ENCODE data around the gene KIF13A.
"Not testable (repeated sequence)": the region's sequence is repeated elsewhere in the genome, so short reads cannot be mapped to it uniquely, and the experiment has no call there.

The KIF13A gene

DNA sequence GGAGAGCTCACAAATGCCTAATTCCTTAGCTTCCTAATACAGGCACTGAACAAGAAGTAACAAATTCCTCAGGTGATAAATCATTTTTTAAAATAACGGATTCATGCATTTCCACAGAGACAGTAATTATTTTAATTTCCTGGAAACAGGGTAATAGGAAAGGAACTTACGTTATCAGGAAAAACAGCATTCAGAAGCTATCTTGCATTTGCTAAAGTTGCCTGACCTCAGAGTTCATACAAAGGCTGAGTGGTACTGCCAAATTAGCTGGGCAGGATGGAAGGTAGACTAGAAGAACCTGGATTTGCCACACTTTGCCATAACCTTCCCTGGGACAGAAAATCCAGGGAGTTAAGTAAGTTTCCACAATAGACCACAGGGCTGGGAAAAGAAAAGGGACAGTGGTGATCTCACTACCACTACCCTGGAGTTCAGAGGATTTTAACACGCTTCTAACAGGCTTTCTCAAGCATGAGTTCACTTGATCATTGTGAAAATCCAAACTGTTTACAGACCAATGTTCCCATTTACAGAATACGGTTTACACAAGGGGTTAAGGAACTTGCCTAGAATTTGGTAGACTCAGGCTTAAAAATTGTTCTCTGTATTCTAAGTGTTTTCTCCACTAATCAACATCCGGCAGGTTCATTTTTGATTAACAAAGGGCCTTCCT lies 57.0 kb downstream of the KIF13A start:
- DNase-seq = no peak

DNA sequence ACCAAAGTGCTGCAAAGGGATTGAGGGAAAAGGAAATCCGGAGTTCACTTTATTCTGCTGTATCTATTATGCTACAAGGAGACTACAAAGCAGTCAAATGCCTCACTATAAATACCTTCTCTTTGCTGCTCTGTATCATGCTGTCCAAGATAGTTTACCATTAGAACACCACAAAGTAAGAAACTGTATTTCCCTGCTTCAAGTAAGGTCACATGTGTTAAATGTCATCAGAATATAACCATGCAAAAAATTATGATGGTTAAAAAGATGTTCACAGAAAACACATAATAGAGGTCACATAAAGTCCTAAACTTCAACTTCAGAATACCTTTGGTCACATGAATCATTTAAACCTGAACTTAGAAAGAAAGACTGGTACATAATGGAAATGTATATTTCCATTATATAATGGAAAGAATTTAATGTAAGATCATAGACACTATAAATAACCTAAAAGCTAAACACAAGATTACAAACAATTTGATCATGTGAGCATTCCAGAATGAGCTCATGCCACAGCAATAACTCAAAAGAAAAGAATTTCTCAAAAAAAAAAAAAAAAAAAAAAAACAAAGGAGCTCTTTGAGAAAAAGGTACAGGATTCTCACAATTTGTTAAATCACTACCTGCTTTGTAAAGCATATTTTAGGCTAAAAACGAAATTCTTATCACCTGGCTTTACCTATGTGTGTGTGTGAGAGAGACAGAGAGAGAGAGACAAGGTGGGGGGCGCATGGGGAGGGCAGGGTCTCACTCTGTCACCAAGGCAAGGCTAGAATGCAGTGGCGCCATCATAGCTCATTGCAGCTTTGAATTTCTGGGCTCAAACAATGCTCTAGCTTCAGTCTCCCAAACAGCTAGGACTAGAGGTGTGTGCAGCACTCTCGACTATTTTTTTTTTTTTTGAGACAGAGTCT lies 58.7 kb downstream of the KIF13A start:
- no peak for DNase-seq

DNA sequence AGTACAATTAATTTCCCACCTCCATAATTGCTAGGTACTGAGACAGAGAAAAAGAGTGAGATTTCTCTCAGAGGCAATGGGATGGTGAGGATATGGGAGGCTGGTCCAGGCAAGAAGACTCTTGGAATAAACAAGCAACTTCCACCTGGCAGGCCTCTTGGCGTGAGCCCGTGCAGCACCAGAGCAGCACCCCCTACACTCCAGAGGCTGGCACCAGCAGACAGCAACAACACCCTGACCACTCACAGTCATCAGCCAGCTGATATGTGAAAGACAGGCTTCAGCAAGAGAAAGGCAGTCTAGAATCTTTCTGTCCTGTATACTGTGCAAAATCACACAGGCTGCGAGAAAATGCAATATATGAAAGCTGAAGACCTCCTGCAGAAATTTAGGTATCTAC lies 59.7 kb downstream of the KIF13A start:
- no peak for DNase-seq

DNA sequence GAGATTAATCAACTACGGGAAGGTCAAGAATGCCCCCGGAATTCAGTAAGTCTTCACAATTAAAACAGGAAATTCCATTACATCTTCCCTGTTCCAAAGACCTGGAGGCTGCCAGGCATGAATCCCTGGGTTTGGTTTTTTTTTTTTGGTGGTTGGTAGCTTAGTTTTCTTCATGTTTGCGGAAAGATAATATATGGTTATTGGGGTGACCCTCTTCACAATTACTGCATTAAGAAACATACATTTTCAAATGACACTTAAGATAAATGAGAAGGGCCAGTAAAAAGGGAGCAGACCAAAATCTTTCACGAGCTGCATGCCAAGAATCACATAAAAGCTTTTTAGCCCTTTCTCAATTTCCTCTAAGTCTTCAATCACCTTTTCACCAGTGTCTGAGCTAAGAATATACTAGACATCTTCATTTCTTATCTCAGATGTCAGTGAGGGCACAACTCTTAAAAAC lies 64.0 kb downstream of the KIF13A start:
- no peak for DNase-seq

DNA sequence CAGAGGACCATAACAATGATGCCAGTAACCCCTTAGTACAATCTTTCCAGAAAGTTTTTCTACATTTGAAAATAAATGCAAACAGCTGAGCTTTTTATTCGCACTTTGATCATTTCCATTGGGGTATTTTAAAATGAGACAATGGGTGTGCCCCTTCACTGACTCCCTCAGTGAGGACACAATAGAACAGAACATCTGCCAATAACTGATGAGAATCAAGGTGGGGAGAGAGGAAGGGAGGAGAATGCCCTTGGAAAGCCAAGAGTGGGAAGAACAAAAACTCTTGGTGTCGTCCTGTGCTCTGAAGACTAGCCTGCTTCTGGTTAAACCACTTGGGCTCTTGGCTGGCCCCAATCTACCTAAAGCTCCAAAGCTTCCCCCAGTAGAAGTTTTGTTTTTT lies 66.0 kb downstream of the KIF13A start:
- no peak for DNase-seq

DNA sequence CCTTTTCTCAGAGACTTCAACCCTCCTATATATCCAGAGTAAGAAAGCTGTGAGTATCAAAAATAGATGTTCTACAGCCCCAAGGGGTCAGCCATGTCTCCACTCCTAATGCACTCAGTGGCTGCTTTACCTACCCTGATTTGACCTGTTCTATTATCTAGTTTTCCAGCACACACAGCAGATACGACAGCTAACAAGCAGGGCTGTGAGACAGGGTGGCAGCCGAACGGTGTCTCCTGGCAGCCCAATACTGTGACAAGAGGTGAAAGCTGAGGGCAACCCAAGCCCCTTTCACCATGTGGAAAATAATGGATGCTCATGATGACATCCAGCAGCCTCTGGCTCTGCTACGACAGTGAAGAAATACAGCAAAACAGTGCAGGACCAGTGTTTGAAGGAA lies 67.9 kb downstream of the KIF13A start:
- no peak for DNase-seq

DNA sequence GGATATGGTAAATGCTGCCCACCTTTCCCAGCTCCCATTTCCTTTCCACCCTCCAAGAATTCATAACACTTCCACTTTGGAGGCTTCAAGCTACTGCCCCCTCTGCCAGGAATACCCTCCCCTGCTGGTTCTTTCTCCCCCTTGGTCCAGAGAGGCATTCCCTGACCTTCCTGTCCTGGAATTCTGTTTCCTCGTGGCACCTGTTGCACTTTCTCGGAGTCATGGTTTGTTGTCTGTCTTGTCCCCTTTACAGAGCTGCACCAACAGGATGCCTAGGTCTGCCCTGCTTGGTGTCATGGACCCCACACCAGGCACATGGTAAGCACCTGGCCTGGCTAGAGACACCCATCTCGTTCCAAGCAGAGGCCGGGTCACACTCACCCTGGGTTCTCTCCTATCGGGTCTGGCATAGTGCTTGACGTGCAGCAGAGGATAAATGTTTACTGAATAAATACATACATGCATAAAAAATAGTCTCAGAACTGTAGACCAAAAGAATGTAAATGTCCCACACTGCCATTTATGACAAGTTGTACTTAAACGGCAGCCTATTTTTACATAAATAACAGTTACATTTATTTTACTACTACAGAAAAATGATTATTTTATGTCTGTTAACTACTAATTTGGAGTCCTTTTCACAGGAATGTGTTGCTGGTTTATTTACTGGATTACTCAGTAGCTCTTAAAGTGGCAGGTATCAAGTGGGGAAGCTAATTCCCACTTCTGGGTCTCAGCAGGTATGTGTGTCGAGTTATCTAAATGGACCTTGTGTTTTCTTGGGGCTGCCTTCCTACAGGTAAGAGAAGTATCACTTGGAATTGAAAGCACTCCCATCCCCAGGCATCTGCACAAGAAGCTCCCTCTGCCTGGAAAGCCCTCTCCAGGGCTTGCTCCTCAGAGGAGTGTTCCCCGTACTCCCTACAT lies 69.3 kb downstream of the KIF13A start:
- DNase-seq = no peak

DNA sequence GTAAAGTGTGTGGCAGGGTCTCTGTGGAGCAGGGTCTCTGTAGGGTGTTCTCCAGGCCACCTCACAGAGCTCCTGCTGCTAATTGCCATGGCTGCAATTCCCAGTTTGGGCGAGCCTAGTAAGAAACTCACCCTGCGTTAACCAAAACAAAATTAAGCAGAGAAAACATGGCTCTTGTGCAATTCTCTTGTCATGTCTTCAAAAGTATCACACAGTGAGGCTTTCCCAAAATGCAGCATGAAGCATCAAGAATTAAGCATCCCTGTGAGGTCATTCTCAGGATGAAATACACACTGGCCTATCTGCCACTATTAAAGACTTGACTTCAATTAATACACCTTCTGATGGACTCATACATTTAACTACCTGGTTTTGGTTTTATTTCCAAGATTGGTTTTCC lies 72.8 kb downstream of the KIF13A start:
- no peak for DNase-seq

DNA sequence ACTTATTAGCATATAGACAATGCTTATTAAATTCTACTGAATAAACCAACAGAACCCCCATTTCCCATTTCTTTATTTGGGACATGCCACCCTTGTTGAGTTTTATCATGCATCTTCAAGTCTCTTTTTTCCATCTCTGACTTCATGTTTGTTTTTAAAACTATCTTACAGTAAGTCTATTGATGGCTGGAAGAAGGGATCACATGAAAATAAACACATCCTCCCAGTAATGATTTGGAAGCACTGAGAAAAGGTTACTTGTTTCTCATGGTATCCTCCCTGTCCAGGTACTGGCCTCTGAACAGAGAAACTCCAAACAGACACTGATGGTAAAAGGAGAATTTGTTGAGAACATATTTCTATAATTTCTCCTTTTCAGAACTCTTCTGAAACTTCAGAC lies 74.9 kb downstream of the KIF13A start:
- DNase-seq = no peak

DNA sequence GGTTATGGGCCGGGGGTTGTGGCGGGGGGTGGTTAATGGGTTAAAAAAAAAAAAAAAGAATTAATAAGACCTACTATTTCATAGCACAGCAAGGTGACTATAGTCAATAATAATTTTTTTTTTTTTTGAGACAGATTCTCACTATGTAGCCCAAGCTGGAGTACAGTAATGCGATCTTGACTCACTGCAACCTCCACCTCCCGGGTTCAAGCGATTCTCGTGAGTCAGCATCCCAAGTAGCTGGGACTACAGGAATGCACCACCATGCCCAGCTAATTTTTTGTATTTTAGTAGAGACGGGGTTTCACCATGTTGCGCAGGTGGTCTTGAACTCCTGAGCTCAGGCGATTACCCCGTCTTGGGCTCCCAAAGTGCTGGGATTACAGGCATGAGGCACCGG lies 75.8 kb downstream of the KIF13A start:
- DNase-seq = not testable (repeated sequence)

DNA sequence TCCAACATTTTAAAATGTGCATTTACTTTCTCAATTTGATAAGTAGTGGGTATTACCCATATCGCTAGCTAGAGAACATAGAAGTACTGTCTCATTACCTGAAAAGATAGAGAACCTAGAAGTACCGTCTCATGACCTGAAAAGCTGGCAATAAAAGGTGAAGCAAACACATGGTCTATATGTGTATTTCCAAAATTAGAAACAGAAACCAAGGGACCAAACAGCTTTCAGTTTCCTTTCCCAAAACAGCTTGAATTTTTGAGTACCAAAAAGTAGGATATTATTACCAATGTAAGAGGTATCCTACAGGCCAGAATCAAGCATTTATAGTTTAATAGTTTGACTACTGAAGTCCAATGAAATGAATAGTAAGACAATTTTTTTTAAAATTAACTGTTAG lies 77.2 kb downstream of the KIF13A start:
- DNase-seq = no peak

DNA sequence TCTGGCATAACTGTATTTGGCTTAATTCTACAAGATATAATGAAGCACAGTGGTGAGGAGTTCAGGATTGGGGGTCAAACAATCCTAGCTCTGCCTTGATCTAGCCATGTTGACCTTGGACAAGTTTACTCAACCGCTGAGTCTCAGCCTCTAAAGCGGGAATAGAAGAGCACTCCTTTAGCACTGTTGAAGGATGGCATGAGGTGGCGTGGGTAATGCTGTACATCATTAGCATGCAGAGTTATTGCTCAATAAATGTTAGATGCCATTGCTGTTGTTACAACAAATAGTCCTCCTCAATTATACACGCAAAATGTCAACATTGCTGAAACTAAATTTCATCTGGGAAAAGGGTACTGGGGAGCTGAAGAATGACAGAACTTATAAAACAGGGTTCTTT lies 78.6 kb downstream of the KIF13A start:
- no peak for DNase-seq

DNA sequence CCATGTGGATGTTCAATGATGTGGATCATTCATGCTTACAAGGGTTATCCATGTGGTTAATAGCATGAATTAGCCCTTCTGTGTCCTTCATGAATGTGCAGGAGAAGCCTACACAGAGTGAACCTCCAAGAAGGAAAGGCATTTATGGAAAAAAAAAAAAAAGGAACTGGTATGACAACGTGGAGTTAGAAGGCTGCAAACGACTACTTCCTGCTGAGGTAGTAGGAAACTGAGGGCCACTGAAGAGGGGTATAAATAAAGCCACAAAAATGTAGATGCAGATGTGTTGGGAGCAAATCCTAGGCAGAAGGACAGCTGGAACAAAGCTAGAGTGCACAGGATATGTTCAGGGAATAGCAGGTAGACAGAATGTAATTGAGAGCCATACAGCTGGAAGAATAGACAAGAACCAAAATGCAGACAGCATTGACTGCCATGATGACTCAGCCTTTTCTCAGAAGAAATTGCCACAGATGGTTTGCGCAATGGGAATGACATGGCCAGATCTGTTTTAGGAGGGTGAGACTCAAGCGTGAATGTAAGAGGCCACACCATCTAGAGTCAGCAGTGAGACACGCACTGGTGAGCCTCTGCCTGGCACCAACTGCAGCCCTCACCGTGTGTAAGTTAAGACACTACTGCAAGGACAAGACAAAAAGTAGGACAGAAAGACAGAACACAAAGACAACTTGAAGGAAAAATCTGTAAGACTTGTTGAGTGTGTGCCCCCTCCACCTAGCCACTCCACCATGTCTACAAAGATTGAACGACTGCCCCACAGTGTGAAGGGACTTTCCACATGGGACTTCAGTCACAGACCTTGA lies 79.8 kb downstream of the KIF13A start:
- DNase-seq = no peak

DNA sequence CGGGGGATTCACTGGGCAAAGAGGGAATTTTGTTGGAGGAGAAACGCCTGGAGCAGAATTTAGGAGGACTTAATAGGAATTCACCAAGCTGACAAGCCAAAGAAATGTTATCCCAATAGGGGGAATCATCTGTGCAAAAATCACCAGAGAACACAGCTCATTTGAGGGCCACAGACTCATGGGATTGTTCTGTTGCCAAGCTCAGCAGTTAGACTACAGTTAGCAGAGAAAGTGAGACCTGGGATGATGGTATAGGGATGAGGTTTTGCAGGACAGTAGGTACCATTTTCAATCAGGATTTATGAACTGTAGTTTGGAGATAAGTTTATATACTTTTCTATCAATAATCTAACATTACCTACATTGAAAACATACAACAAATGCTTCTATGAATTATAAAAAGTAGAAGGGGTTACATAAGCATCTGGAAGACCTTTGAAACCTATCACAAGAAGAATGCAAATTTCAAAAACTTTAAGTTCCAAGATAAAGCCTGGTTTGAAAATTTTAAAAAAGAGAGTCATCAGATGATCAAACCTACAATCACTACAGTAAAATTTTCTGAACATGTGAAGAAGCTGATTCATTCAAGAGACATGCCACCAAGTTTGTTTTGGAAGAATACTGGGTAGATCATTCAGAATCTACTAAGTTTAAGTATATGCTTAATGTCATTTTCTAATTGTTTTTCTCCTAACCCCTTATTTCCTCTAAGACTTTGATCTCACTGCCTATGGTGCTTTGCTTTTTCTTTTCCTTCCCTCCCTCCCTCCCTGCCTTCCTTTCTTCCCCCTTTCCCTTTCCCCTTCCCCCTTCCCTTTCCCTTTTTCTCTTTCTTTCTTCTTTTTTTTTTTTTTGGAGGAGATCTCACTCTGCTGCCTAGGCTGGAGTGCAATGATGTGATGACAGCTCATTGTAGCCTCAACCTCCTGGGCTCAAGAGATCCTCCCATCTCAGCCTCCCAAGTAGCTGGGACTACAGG lies 81.5 kb downstream of the KIF13A start:
- DNase-seq = no peak

DNA sequence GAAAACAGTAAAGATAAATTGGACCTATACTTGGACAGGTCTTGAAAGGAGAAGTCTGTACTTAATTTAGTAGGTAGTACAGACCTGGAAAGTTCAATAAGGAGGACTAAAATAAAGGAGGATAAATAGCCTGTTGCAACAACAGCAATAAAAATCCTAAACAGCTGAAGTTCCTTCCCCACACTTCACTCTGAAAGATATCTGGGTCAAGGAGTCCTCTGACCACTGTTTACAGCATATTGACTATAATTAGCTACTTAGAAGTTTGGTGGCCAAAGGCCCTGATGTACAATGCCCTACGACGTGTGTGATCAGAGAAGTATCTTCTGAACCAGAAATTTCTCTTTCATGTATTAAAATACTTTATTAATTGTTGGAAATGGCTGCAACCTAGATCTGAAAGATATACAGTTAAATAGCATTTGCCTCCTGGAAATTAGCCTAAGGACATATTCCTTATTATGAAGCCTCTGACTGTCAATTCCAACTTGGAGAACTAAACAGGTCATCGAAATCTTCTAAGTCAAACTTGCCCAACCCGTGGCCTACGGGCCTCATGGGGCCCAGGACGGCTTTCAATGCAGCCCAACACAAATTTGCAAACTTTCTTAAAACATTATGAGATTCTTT lies 82.8 kb downstream of the KIF13A start:
- DNase-seq = no peak

DNA sequence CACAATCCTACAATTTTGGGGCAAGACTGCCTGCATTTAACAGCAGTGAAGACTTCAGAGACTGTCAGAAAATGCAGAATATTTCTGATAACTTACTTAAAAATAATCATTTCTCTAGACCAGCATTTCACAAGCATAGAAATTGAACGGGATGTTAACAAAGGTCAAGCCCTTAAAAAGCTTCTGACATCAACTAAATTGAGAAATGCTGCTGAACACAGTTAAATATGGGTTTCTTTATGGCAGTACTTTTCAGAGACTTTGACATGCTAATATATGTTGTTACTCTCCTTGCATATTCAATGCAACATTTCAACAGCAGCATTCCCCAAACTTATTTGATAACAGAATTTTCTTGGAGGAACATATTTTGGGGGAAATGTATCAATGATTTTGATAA lies 84.5 kb downstream of the KIF13A start:
- DNase-seq = no peak

DNA sequence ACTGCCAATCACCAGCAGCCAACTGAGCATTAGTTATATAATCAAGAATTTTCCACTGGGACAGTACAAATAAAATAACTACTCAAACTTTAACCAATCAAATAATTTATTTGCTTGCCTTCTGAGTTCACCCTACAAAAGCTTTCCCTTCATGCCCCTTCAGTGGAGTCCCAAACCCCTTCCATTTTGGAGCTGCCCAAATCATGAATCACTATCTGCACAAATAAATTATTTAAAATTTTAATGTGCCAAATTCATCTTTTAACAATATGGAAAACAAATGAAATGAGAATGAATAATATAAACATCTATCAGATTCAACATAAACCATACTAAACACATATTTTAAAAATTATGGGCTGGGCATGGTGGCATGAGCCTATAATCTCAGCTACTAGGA lies 85.9 kb downstream of the KIF13A start:
- no peak for DNase-seq

DNA sequence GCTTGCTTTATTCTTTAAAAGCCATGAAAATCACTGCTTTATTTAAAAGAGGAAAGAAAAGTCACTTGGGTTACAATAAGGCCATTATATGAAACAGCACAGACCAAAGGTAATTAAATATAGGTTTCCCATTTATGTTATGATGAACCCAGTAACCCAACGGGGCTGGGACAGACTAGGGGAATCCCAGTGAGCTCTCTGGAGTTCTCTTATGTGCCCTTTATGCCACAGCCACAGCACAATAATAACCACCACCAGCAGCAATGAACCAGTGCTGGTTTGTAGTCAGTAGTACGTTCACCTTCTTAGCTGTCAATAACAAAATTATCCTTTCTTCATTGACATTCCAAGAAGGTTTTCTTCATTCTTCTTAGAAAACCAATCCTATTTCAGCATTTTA lies 87.4 kb downstream of the KIF13A start:
- DNase-seq = no peak

DNA sequence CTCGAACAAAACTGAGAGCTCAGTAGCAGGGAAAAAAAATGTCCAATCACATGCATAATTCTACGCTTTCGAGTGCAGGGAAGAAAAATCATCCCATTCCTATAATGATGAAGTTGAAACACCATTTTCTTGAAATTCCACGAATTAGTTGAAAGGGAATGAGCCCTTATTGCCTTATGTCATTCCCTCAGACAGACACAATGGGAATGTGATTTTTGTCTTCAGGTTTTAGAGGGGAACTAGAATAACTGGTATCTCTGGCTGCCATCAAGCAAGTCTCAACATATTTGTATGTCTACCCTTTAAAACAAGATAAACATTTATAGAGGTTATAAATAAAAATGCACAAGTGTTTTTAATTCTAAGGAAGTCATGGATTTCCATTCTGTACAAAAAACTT lies 87.9 kb downstream of the KIF13A start:
- no peak for DNase-seq

DNA sequence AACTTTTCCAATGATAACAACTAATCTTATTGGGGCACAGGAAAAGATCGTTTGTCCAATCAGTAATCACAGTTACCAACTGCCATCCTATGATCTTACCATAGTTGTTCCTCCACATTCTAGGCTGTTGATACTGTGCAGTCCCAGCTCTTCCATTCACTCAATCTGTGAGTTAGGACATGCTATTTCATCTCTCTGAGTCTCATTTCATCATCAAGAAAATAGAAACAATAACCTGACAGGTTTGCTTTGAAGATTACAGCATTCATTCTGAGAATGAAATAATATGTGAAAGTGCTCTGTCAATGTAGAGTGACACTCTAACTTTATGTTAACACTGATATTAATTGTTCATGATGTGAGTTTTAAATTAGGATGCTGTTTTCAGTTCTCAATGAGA lies 89.8 kb downstream of the KIF13A start:
- no peak for DNase-seq

DNA sequence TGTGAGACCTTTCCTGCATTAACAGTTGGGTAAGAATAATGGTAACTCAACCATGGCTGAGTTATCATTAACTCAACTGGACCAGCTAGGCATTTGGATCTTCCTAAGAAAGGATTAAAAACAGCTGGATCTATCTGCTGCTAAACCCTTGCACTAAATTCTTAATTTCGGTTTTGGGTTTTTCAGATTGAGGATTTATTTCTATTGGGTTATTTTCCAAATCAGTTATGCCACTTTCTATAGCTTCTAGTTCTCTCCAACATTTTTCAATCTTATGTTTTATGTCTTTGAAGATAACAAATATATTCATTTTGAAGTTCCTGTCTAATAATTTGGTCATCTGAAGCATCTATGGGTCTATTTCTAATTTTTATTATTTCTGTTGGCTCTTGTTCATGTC lies 92.5 kb downstream of the KIF13A start:
- no peak for DNase-seq

All from NCI-H526 (cell line).